Transverse colon (tissue), 3 donors: ENCODE data around the gene MPND.

Experiments used
- POLR2A ChIP-seq: fragments of 450-650 bp; IDR thresholded peaks from one replicate; pipeline ENCODE4 v1.6.1; 2016; ENCODE audit warnings: antibody characterized with exemption, mild to moderate bottlenecking, moderate library complexity
- TF ChIP-seq, protein P1 (sequence below), 5 experiments: fragments of 200-600 bp in 3 of 5; fragments of 450-650 bp in 2 of 5; sonication (generic) in 3 of 5; IDR thresholded peaks; 1 replicate in 2 of 5; 2 replicates in 3 of 5; pipeline ENCODE4 v1.5.1; 2016 to 2017; ENCODE audit warnings: antibody characterized with exemption in 5 of 5, inconsistent platforms in 3 of 5, mild to moderate bottlenecking in 2 of 5, moderate library complexity in 1 of 5

DNA sequence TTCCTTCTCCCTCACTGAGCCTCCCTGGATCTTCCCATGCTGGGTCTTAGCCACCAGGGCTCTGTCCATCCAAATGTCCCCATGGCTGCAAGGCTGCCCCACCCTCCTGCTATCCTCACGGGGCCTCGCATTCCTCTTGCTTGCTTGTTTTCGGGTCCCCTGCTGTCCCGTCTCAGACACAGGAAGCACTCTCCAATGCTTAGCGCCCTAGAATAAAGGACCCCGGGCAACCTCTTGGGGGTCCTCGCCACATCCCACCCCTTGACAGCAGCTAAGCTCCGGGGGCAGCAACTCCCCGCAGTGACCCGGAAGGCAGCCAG lies 33.3 kb downstream of the MPND start:
- TF ChIP-seq, protein P1, sequence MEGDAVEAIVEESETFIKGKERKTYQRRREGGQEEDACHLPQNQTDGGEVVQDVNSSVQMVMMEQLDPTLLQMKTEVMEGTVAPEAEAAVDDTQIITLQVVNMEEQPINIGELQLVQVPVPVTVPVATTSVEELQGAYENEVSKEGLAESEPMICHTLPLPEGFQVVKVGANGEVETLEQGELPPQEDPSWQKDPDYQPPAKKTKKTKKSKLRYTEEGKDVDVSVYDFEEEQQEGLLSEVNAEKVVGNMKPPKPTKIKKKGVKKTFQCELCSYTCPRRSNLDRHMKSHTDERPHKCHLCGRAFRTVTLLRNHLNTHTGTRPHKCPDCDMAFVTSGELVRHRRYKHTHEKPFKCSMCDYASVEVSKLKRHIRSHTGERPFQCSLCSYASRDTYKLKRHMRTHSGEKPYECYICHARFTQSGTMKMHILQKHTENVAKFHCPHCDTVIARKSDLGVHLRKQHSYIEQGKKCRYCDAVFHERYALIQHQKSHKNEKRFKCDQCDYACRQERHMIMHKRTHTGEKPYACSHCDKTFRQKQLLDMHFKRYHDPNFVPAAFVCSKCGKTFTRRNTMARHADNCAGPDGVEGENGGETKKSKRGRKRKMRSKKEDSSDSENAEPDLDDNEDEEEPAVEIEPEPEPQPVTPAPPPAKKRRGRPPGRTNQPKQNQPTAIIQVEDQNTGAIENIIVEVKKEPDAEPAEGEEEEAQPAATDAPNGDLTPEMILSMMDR (IDR thresholded peaks at IDR 0.05), result no peak
- TF ChIP-seq POLR2A, result no peak
